ENCODE data around the gene CHORDC1.

CHORDC1 gene

DNA sequence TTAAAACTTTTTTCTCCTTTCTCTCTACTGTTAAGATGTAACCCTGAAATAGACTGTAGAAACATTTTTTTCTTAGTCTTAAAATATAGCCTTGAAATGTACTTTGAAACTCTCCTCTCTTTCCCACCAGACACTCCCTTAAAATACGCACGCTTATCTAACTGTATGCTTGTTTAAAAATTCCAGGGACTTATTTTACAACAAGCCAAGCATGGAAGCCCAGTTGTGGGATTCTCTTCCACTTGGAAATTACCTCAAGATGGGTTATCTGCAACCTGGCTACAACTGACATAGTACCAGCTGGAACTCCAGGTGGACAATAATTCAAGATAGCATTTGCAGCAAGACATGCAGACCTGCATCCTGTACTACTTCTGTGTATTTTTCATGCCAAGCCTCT is 12.1 kb upstream of the CHORDC1 start:
- Histone ChIP-seq H3K27ac (ENCODE audit: poor library complexity, severe bottlenecking) (no peak overlapping the region), H3K4me3 (ENCODE audit: severe bottlenecking) (no peak overlapping the region), H3K36me3 (ENCODE audit: low read depth) (no peaks in the 10 kb centered on the region), H3K27me3 (ENCODE audit: insufficient read depth, poor library complexity, severe bottlenecking) (no peaks in the 10 kb centered on the region), H3K4me1 (ENCODE audit: insufficient read depth, poor library complexity, severe bottlenecking) (no peaks in the 10 kb centered on the region), H3K9me3 (ENCODE audit: severe bottlenecking) (no peaks in the 10 kb centered on the region)
- no peak for DNase-seq (ENCODE audit: low spot score)
- TF ChIP-seq, protein P1, sequence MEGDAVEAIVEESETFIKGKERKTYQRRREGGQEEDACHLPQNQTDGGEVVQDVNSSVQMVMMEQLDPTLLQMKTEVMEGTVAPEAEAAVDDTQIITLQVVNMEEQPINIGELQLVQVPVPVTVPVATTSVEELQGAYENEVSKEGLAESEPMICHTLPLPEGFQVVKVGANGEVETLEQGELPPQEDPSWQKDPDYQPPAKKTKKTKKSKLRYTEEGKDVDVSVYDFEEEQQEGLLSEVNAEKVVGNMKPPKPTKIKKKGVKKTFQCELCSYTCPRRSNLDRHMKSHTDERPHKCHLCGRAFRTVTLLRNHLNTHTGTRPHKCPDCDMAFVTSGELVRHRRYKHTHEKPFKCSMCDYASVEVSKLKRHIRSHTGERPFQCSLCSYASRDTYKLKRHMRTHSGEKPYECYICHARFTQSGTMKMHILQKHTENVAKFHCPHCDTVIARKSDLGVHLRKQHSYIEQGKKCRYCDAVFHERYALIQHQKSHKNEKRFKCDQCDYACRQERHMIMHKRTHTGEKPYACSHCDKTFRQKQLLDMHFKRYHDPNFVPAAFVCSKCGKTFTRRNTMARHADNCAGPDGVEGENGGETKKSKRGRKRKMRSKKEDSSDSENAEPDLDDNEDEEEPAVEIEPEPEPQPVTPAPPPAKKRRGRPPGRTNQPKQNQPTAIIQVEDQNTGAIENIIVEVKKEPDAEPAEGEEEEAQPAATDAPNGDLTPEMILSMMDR (IDR thresholded peaks at IDR 0.05; ENCODE audit: poor library complexity, severe bottlenecking) = no peak
- no peak for ATAC-seq (ENCODE audit: low read depth)

- Histone ChIP-seq H3K36me3 (ENCODE audit: low read depth) (no peaks in the 10 kb centered on the region), H3K4me3 (ENCODE audit: severe bottlenecking) (no peak overlapping the region), H3K27me3 (ENCODE audit: insufficient read depth, poor library complexity, severe bottlenecking) (no peaks in the 10 kb centered on the region), H3K4me1 (ENCODE audit: insufficient read depth, poor library complexity, severe bottlenecking) (no peaks in the 10 kb centered on the region), H3K9me3 (ENCODE audit: severe bottlenecking) (no peaks in the 10 kb centered on the region), H3K27ac (ENCODE audit: poor library complexity, severe bottlenecking) (no peak overlapping the region)
- TF ChIP-seq, protein P1 (IDR thresholded peaks at IDR 0.05; ENCODE audit: poor library complexity, severe bottlenecking) = no peak
- DNase-seq (ENCODE audit: low spot score) = no peak
- peak; percentile 49; the same call in 2 of the 3 replicates for ATAC-seq (ENCODE audit: low read depth)
These were observed 6.9 kb upstream of the CHORDC1 start for GRCh38 chr11:90229791-90230190.

DNA sequence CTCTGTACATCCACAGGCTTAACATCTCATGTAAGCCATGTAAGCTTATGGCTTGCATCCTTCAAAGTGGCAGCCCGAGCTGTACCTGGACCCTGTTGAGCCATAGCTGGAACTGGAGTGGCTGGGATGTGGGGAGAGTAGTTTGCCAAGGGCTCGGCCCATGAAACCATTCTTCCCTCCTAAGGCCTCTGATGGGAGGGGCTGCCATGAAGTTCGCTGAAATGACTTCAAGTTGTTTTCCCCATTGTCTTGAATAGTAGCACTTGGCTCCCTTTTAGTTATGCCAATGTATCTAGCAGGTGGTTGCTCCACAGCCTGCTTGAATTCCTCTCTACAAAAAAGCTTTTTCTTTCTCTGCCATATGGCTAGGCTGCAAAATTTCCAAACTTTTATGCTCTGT is 5.2 kb upstream of the CHORDC1 start:
- TF ChIP-seq, protein P1 (IDR thresholded peaks at IDR 0.05; ENCODE audit: poor library complexity, severe bottlenecking) = no peak
- ATAC-seq (ENCODE audit: low read depth) = no peak
- Histone ChIP-seq H3K9me3 (ENCODE audit: severe bottlenecking) (no peaks in the 10 kb centered on the region), H3K27ac (ENCODE audit: poor library complexity, severe bottlenecking) (no peak overlapping the region), H3K36me3 (ENCODE audit: low read depth) (no peaks in the 10 kb centered on the region), H3K4me3 (ENCODE audit: severe bottlenecking) (no peak overlapping the region), H3K4me1 (ENCODE audit: insufficient read depth, poor library complexity, severe bottlenecking) (peaks cover 6% of the 10 kb centered on the region), H3K27me3 (ENCODE audit: insufficient read depth, poor library complexity, severe bottlenecking) (no peaks in the 10 kb centered on the region)
- no peak for DNase-seq (ENCODE audit: low spot score)

GRCh38 chr11:90223248-90223585 is 368 bp upstream of the CHORDC1 start:
- peaks cover 8% of the 10 kb centered on the region; the same call in 1 of the 2 replicates for H3K36me3 ChIP-seq (ENCODE audit: low read depth)
- TF ChIP-seq, protein P1 (IDR thresholded peaks at IDR 0.05; ENCODE audit: poor library complexity, severe bottlenecking) = no peak
- peak overlapping the region; percentile 60 for H3K27ac ChIP-seq (ENCODE audit: poor library complexity, severe bottlenecking)
- H3K27me3 ChIP-seq (ENCODE audit: insufficient read depth, poor library complexity, severe bottlenecking) = no peaks in the 10 kb centered on the region
- peak overlapping the region; percentile 72 for H3K4me3 ChIP-seq (ENCODE audit: severe bottlenecking)
- peaks cover 26% of the 10 kb centered on the region for H3K4me1 ChIP-seq (ENCODE audit: insufficient read depth, poor library complexity, severe bottlenecking)
- peak; percentile 66 for ATAC-seq (ENCODE audit: low read depth)
- H3K9me3 ChIP-seq (ENCODE audit: severe bottlenecking) = no peaks in the 10 kb centered on the region
- no peak for DNase-seq (ENCODE audit: low spot score)

GRCh38 chr11:90221803-90222458 is 918 bp downstream of the CHORDC1 start:
- TF ChIP-seq, protein P1 (IDR thresholded peaks at IDR 0.05; ENCODE audit: poor library complexity, severe bottlenecking) = no peak
- no peak for ATAC-seq (ENCODE audit: low read depth)

More at GRCh38 chr11:90221803-90222458, 918 bp downstream of the CHORDC1 start:
- H3K27me3 ChIP-seq (ENCODE audit: insufficient read depth, poor library complexity, severe bottlenecking) = no peaks in the 10 kb centered on the region
- H3K36me3 ChIP-seq (ENCODE audit: low read depth) = peaks cover 16% of the 10 kb centered on the region
- H3K4me1 ChIP-seq (ENCODE audit: insufficient read depth, poor library complexity, severe bottlenecking) = peaks cover 26% of the 10 kb centered on the region
- peak overlapping the region; percentile 60 for H3K27ac ChIP-seq (ENCODE audit: poor library complexity, severe bottlenecking)
- no peaks in the 10 kb centered on the region for H3K9me3 ChIP-seq (ENCODE audit: severe bottlenecking)
- peak overlapping the region; percentile 72 for H3K4me3 ChIP-seq (ENCODE audit: severe bottlenecking)
- DNase-seq (ENCODE audit: low spot score) = no peak

Data from RWPE2 (cell line).